Measurements from ENCODE around the gene ZFPL1. TPM values are rescaled to one million over a fixed set of nuclear protein-coding genes. Genes with fewer than 3 reads are reported as not detected.

The ZFPL1 gene
- total RNA-seq, 2 donors from 2014 or later: 61.6 to 62.6 TPM

DNA sequence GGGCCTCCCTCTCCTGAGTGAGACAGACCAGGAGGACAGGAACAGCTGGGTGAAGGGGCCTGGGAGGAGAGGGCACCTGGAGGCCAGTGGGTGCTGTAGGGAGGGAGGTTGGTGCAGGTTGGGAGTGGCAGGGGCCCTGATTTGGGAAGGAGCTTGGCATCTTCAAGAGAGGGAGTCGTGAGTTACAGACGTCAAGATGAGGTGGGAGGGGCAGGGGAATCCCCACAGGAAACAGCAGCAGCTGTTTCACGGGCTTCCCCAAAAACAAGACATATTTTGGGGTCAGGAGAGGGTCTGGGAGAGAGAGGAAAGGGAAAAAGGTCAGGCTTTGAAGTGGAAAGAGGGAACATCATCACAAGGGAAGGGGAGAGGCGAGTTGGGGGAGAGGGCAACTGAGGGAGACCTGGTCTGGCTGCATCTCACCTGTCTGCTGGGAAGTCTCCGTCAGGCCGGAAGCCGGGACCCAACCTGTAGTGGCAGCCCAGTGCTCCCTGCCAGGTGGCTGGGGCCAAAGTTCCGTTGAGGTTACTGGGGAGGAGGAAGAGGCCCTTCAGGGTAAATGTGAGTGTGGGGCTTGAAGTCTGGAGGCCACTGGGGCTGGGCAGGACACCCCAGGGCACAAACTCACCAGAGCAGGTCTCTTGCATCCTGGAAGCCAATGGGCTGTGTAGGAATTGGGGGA is 30.1 kb upstream of the ZFPL1 start:
- no peaks in the 10 kb centered on the region for H3K27me3 ChIP-seq (replicated peaks; ENCODE audit: insufficient read depth)
- no peak for DNase-seq (ENCODE audit: low spot score)
- no peaks in the 10 kb centered on the region for H3K36me3 ChIP-seq
- H3K27ac ChIP-seq: no peak overlapping the region
- H3K4me3 ChIP-seq: no peak overlapping the region
- TF ChIP-seq, protein P1, sequence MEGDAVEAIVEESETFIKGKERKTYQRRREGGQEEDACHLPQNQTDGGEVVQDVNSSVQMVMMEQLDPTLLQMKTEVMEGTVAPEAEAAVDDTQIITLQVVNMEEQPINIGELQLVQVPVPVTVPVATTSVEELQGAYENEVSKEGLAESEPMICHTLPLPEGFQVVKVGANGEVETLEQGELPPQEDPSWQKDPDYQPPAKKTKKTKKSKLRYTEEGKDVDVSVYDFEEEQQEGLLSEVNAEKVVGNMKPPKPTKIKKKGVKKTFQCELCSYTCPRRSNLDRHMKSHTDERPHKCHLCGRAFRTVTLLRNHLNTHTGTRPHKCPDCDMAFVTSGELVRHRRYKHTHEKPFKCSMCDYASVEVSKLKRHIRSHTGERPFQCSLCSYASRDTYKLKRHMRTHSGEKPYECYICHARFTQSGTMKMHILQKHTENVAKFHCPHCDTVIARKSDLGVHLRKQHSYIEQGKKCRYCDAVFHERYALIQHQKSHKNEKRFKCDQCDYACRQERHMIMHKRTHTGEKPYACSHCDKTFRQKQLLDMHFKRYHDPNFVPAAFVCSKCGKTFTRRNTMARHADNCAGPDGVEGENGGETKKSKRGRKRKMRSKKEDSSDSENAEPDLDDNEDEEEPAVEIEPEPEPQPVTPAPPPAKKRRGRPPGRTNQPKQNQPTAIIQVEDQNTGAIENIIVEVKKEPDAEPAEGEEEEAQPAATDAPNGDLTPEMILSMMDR (IDR thresholded peaks at IDR 0.05): no peak
- no peak for TF ChIP-seq POLR2AphosphoS5 (IDR thresholded peaks at IDR 0.05)
- no peak for TF ChIP-seq POLR2A (IDR thresholded peaks at IDR 0.05)
- WGBS: 53% methylated on average over 8 of the region's 8 CpGs
- intact Hi-C loops (cut with DNase I): no loop called here
- no peaks in the 10 kb centered on the region for H3K4me1 ChIP-seq (replicated peaks)
- H3K9me3 ChIP-seq: no peaks in the 10 kb centered on the region

DNA sequence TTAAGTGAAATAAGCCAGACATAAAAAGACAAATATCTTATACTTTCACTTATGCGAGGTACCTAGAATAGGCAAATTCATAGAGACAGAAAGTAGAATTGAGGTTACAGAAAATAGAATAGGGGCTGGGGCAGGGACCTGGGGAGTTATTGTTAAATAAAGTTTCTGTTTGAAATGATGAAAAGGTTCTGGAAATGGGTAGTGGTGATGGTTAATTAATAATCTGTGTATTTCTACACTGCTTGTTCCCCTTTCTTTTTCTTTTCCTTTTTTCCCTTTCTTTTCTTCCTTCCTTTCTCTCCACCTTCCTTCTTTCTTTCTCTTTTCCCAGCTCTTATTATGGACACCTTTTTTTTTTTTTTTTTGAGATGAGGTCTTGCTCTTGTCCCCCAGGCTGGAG is 28.5 kb upstream of the ZFPL1 start:
- 88% methylated on average over 1 of the region's 1 CpG for WGBS
- no peaks in the 10 kb centered on the region for H3K4me1 ChIP-seq (replicated peaks)
- H3K27ac ChIP-seq: no peak overlapping the region
- TF ChIP-seq POLR2A (IDR thresholded peaks at IDR 0.05): no peak
- no peak for TF ChIP-seq POLR2AphosphoS5 (IDR thresholded peaks at IDR 0.05)
- TF ChIP-seq, protein P1 (IDR thresholded peaks at IDR 0.05): no peak
- no peak overlapping the region for H3K4me3 ChIP-seq
- no peaks in the 10 kb centered on the region for H3K9me3 ChIP-seq
- no peak for DNase-seq (ENCODE audit: low spot score)
- no peaks in the 10 kb centered on the region for H3K27me3 ChIP-seq (replicated peaks; ENCODE audit: insufficient read depth)
- no peaks in the 10 kb centered on the region for H3K36me3 ChIP-seq
- intact Hi-C loops (cut with DNase I): no loop called here

DNA sequence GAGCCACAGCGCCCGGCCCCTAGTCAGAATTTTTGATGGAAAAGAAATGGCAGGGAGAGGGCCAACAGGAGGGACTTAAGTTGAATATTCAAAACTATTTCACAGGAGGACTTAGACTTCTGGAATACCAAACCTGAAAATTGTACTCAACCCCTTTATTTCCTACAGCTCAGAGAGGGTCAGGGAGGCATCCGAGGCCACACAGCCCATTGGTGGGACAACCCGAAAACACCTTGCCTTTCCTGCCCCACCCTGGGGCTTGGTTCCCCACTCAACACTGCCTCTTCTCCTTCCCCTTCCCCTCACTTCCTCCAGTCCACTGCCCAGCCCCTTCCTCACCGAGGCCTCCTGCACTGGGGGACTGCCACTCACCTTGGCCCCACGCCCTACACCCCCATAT is 27.0 kb upstream of the ZFPL1 start:
- Histone ChIP-seq H3K9me3 (no peaks in the 10 kb centered on the region), H3K4me3 (no peak overlapping the region), H3K27ac (no peak overlapping the region), H3K27me3 (replicated peaks; ENCODE audit: insufficient read depth) (no peaks in the 10 kb centered on the region), H3K36me3 (no peaks in the 10 kb centered on the region), H3K4me1 (replicated peaks) (no peaks in the 10 kb centered on the region)
- WGBS: 93% methylated on average over 6 of the region's 6 CpGs
- intact Hi-C loops (cut with DNase I): no loop called here
- TF ChIP-seq POLR2AphosphoS5 (IDR thresholded peaks at IDR 0.05) (no peak), POLR2A (IDR thresholded peaks at IDR 0.05) (no peak)
- TF ChIP-seq, protein P1 (IDR thresholded peaks at IDR 0.05): no peak
- DNase-seq (ENCODE audit: low spot score): no peak

DNA sequence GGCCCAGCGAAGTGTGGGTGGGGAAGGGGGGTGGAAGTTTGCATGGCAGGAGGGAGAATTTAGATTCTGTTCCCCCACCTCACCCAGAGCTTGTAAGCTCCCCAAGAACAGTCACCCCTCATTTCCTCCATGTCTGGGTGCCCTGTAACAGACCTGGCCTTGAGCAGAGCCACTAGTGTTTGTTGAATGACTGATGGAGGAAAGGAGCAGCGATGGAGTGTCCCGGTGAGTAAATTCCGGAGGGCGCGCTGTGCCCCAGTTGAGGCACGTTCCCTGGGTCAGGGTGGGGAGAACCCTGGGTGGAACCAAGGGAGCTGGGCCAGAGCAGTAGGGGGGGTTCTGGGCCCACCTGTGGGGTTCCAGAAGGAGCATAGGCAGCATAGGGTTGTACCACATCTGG is 26.5 kb upstream of the ZFPL1 start:
- WGBS: 92% methylated on average over 7 of the region's 7 CpGs
- Histone ChIP-seq H3K27me3 (replicated peaks; ENCODE audit: insufficient read depth) (no peaks in the 10 kb centered on the region), H3K36me3 (no peaks in the 10 kb centered on the region), H3K4me3 (no peak overlapping the region), H3K9me3 (no peaks in the 10 kb centered on the region), H3K27ac (no peak overlapping the region), H3K4me1 (replicated peaks) (no peaks in the 10 kb centered on the region)
- DNase-seq (ENCODE audit: low spot score): no peak
- intact Hi-C loops (cut with DNase I): no loop called here
- TF ChIP-seq POLR2A (IDR thresholded peaks at IDR 0.05): no peak
- no peak for TF ChIP-seq POLR2AphosphoS5 (IDR thresholded peaks at IDR 0.05)
- TF ChIP-seq, protein P1 (IDR thresholded peaks at IDR 0.05): no peak

DNA sequence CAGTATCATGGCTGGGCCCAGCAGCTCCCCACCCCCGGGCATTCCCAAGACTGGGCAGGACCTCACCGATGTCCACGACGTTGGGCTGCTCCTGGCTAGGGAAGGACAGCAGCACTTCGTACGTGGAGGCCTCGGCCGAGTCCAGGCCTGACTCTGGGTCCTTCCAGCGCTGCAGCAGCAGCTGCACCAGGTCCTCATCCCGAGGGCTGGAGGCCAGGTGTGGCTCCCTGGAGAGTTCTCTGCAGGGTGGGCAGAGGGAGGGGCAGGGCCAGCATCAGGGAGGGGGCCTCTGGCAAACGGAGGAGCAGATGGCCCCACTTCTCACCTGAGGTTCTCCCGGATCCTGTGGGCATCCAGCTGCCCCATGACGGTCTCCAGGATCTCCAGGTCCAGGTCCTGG is 26.0 kb upstream of the ZFPL1 start:
- H3K4me1 ChIP-seq (replicated peaks): no peaks in the 10 kb centered on the region
- no peak overlapping the region for H3K4me3 ChIP-seq
- no peaks in the 10 kb centered on the region for H3K36me3 ChIP-seq
- WGBS: 61% methylated on average over 12 of the region's 13 CpGs
- H3K27ac ChIP-seq: no peak overlapping the region
- DNase-seq (ENCODE audit: low spot score): no peak
- TF ChIP-seq POLR2A (IDR thresholded peaks at IDR 0.05): no peak
- no peak for TF ChIP-seq POLR2AphosphoS5 (IDR thresholded peaks at IDR 0.05)
- TF ChIP-seq, protein P1 (IDR thresholded peaks at IDR 0.05): no peak
- no peaks in the 10 kb centered on the region for H3K27me3 ChIP-seq (replicated peaks; ENCODE audit: insufficient read depth)
- no peaks in the 10 kb centered on the region for H3K9me3 ChIP-seq
- intact Hi-C loops (cut with DNase I): no loop called here
